H1 (cell line): ENCODE measurements around the gene RREB1. TPM values are rescaled to one million over a fixed set of nuclear protein-coding genes. Genes with fewer than 3 reads are reported as not detected.
A peak's percentile ranks its signal among the peaks of the same experiment; 100 is the strongest.

Experiments used
- CTCF ChIA-PET: fragments of 300-600 bp; sonication (Branson Sonifier 250); formaldehyde crosslinking; loops from one replicate; lab custom pipeline; 2021; ENCODE audit not compliant: partially characterized antibody; lab: Charles Lee
- POLR2A ChIA-PET: fragments of 300-600 bp; sonication (Branson Sonifier 250); formaldehyde crosslinking; loops from one replicate; lab custom pipeline; 2021; ENCODE audit warnings: inconsistent platforms; ENCODE audit not compliant: partially characterized antibody; lab: Charles Lee
- DNase-seq, 2 experiments: peaks; one replicate each; pipeline versions ENCODE4 v3.0.0 to v3.0.0-alpha.2; 2010 to 2022; ENCODE audit warnings: low spot score in 2 of 2, low read depth in 1 of 2, mixed read lengths in 1 of 2
- FAIRE-seq: peaks from 2 replicates; lab custom pipeline; 2011; peaks lifted over from hg19 to GRCh38; lab: Jason Lieb, UNC
- H2AFZ ChIP-seq: 2 replicates; pipeline ENCODE4 v1.8.1; 2012; ENCODE audit warnings: low read length, inconsistent platforms
- H2AK5ac ChIP-seq: 2 replicates; pipeline ENCODE4 v1.6.1; 2013; ENCODE audit warnings: low read depth, low read length
- H2BK120ac ChIP-seq: replicated peaks from 2 replicates; pipeline ENCODE3; 2013; ENCODE audit warnings: low read depth, low read length, inconsistent platforms
- H2BK12ac ChIP-seq: 2 replicates; pipeline ENCODE4 v1.6.1; 2013; ENCODE audit warnings: low read depth, low read length
- H2BK15ac ChIP-seq: 2 replicates; pipeline ENCODE4 v1.6.1; 2013; ENCODE audit warnings: low read length
- H2BK20ac ChIP-seq: 2 replicates; pipeline ENCODE4 v1.6.1; 2013; ENCODE audit warnings: low read length
- H2BK5ac ChIP-seq: 2 replicates; pipeline ENCODE4 v1.6.1; 2013; ENCODE audit warnings: low read depth, low read length
- H3K14ac ChIP-seq: 2 replicates; pipeline ENCODE4 v1.6.1; 2013; ENCODE audit warnings: inconsistent platforms; ENCODE audit not compliant: insufficient read length
- H3K18ac ChIP-seq: 2 replicates; pipeline ENCODE4 v1.6.1; 2013; ENCODE audit warnings: low read length; ENCODE audit errors: extremely low read depth
- H3K23ac ChIP-seq: 2 replicates; pipeline ENCODE4 v1.6.1; 2013; ENCODE audit warnings: inconsistent platforms; ENCODE audit not compliant: insufficient read length
- H3K23me2 ChIP-seq: 2 replicates; pipeline ENCODE4 v1.6.1; 2013; ENCODE audit warnings: low read depth, low read length
- H3K27ac ChIP-seq: 2 replicates; pipeline ENCODE4 v1.6.1; 2011; ENCODE audit warnings: low read depth, low read length, inconsistent platforms
- H3K27me3 ChIP-seq, 4 experiments: replicated peaks in 1 of 4; 1 replicate in 1 of 4; 2 replicates in 3 of 4; pipeline versions ENCODE4 v1.6.1 to v1.8.1; 2011 to 2013; ENCODE audit warnings: low read length in 3 of 4, mild to moderate bottlenecking in 3 of 4, inconsistent platforms in 2 of 4, mixed read lengths in 2 of 4, moderate library complexity in 1 of 4; ENCODE audit not compliant: control insufficient read depth in 3 of 4, insufficient read depth in 3 of 4; ENCODE audit errors: extremely low read depth in 1 of 4
- H3K36me3 ChIP-seq, 4 experiments: 2 replicates each; pipeline versions ENCODE4 v1.6.1 to v1.8.1; 2011 to 2013; ENCODE audit warnings: mild to moderate bottlenecking in 4 of 4, low read length in 3 of 4, moderate library complexity in 2 of 4, control low read depth in 1 of 4, inconsistent platforms in 1 of 4; ENCODE audit not compliant: insufficient read depth in 4 of 4, control insufficient read depth in 2 of 4
- H3K4ac ChIP-seq: replicated peaks from 2 replicates; pipeline ENCODE3; 2013; ENCODE audit warnings: low read length, low read depth, mixed read lengths, inconsistent platforms; ENCODE audit not compliant: insufficient read length
- H3K4me1 ChIP-seq, 4 experiments: replicated peaks in 1 of 4; 1 replicate in 1 of 4; 2 replicates in 3 of 4; pipeline versions ENCODE4 v1.6.1 to v1.8.1; 2011 to 2013; ENCODE audit warnings: low read length in 3 of 4, inconsistent platforms in 2 of 4, mixed read lengths in 1 of 4; ENCODE audit not compliant: insufficient read depth in 4 of 4, control insufficient read depth in 3 of 4
- H3K4me2 ChIP-seq, 2 experiments: 2 replicates each; pipeline versions ENCODE4 v1.6.1 to v1.8.1; 2011 to 2013; ENCODE audit warnings: low read depth in 2 of 2, low read length in 2 of 2, control low read depth in 1 of 2, inconsistent platforms in 1 of 2, mild to moderate bottlenecking in 1 of 2; ENCODE audit not compliant: insufficient read depth in 1 of 2
- H3K4me3 ChIP-seq, 4 experiments: fragments of 200-600, 300-600 bp in 1 of 4; sonication (generic), shearing (Covaris generic), sonication (Bioruptor Twin) in 1 of 4; 2 replicates each; pipeline versions ENCODE4 v1.5.1 to v1.8.1; 2011 to 2016; ENCODE audit warnings: low read length in 4 of 4, low read depth in 3 of 4, control low read depth in 2 of 4, inconsistent platforms in 2 of 4, mild to moderate bottlenecking in 2 of 4, mixed read lengths in 1 of 4, moderate library complexity in 1 of 4; ENCODE audit not compliant: insufficient read depth in 2 of 4; ENCODE audit errors: extremely low read depth in 1 of 4
- H3K56ac ChIP-seq: replicated peaks from 2 replicates; pipeline ENCODE3; 2013; ENCODE audit warnings: low read depth, mild to moderate bottlenecking, mixed read lengths, low read length, inconsistent platforms; ENCODE audit not compliant: insufficient read length
- H3K79me1 ChIP-seq: 2 replicates; pipeline ENCODE4 v1.6.1; 2013; ENCODE audit warnings: low read depth, low read length, control low read depth
- H3K79me2 ChIP-seq, 2 experiments: 2 replicates each; pipeline versions ENCODE4 v1.6.1 to v1.8.1; 2012 to 2013; ENCODE audit warnings: low read length in 2 of 2, mild to moderate bottlenecking in 2 of 2, inconsistent platforms in 1 of 2; ENCODE audit not compliant: insufficient read depth in 2 of 2, control insufficient read depth in 1 of 2
- H3K9ac ChIP-seq, 4 experiments: replicated peaks in 1 of 4; 1 replicate in 1 of 4; 2 replicates in 3 of 4; pipeline versions ENCODE4 v1.6.1 to v1.8.1; 2011 to 2013; ENCODE audit warnings: low read depth in 3 of 4, low read length in 3 of 4, control low read depth in 2 of 4, mild to moderate bottlenecking in 2 of 4, moderate library complexity in 2 of 4, inconsistent platforms in 1 of 4; ENCODE audit errors: extremely low read depth in 1 of 4
- H3K9me3 ChIP-seq, 2 experiments: 2 replicates each; pipeline versions ENCODE4 v1.6.1 to v1.8.1; 2012 to 2013; ENCODE audit warnings: mild to moderate bottlenecking in 2 of 2, moderate library complexity in 2 of 2, control low read depth in 1 of 2, inconsistent platforms in 1 of 2, low read depth in 1 of 2, low read length in 1 of 2, mixed read lengths in 1 of 2; ENCODE audit not compliant: insufficient read depth in 2 of 2
- H4K20me1 ChIP-seq, 2 experiments: replicated peaks in 1 of 2; 2 replicates each; pipeline versions ENCODE3 to v1.8.1; 2011 to 2013; ENCODE audit warnings: inconsistent platforms in 2 of 2, low read length in 2 of 2, mild to moderate bottlenecking in 1 of 2; ENCODE audit not compliant: insufficient read depth in 2 of 2, control insufficient read depth in 1 of 2
- H4K5ac ChIP-seq: 2 replicates; pipeline ENCODE4 v1.6.1; 2013; ENCODE audit warnings: low read length, low read depth, mixed read lengths, inconsistent platforms; ENCODE audit not compliant: insufficient read length
- H4K8ac ChIP-seq: 2 replicates; pipeline ENCODE4 v1.8.0; 2013; ENCODE audit warnings: mild to moderate bottlenecking, moderate library complexity, low read length, inconsistent platforms; ENCODE audit not compliant: insufficient read depth; ENCODE audit errors: extremely low read depth
- H4K91ac ChIP-seq: replicated peaks from 2 replicates; pipeline ENCODE3; 2013; ENCODE audit warnings: low read length, mixed read lengths, inconsistent platforms; ENCODE audit not compliant: insufficient read length
- HDAC2 ChIP-seq, 2 experiments: fragments of 300-600 bp in 1 of 2; sonication (generic) in 1 of 2; IDR thresholded peaks; 2 replicates each; pipeline ENCODE4 v1.6.1; 2011 to 2012; ENCODE audit warnings: low read depth in 2 of 2, low read length in 2 of 2, mild to moderate bottlenecking in 2 of 2, moderate library complexity in 2 of 2, borderline replicate concordance in 1 of 2, inconsistent platforms in 1 of 2
- POLR2A ChIP-seq, 2 experiments: IDR thresholded peaks; 1 replicate in 1 of 2; 2 replicates in 1 of 2; pipeline ENCODE4 v1.6.1; 2011; ENCODE audit warnings: low read depth in 2 of 2, low read length in 2 of 2, mild to moderate bottlenecking in 2 of 2; ENCODE audit errors: control extremely low read depth in 1 of 2
- SP4 ChIP-seq: IDR thresholded peaks from 2 replicates; pipeline ENCODE4 v1.6.1; 2012; ENCODE audit warnings: low read length, inconsistent platforms
- TAF7 ChIP-seq: optimal IDR thresholded peaks from 2 replicates; pipeline ENCODE3; 2011; ENCODE audit warnings: low read depth, mild to moderate bottlenecking, inconsistent platforms, low read length, moderate library complexity, borderline replicate concordance
- YY1 ChIP-seq: IDR thresholded peaks from 2 replicates; pipeline ENCODE4 v1.6.1; 2011; ENCODE audit warnings: low read depth, mild to moderate bottlenecking, low read length
- WGBS, 2 experiments: shearing (Covaris generic) in 1 of 2; methylation state at CpG; one replicate each; pipeline versions ENCODE4 v1.1.6 to v1.1.7; 2013 to 2015; ENCODE audit warnings: low lambda C conversion rate in 2 of 2, mixed read lengths in 2 of 2, inconsistent platforms in 1 of 2, low coverage in 1 of 2, missing lambda C conversion rate in 1 of 2; ENCODE audit not compliant: insufficient replicate concordance in 2 of 2, insufficient coverage in 1 of 2, insufficient read length in 1 of 2; ENCODE audit errors: extremely low coverage in 1 of 2, missing lambda C conversion rate in 1 of 2; 5-methylcytosine and 5-hydroxymethylcytosine counted together
- polyA plus RNA-seq, 7 experiments: library from polyadenylated mRNA; depleted of rRNA in 3 of 7; stranded (reverse) in 5 of 7; unstranded in 2 of 7; fragments of >200 nt in 5 of 7; fragments of 200-250 nt in 2 of 7; gene quantifications; 1 replicate in 5 of 7; 2 replicates in 1 of 7; 4 replicates in 1 of 7; pipeline versions ENCODE4 v1.2.1 to v1.2.3, GENCODE V29; 2011 to 2013; ENCODE audit warnings: missing spikeins in 2 of 7, mixed read lengths in 2 of 7
- total RNA-seq: library from RNA; stranded (reverse); fragmentation: NEBNext Ultra II Directional; extraction: Animal tissue kit (Norgen Biotek cat#: 25700); gene quantifications from 2 replicates; pipeline ENCODE4 v1.2.1, GENCODE V29; 2021

The RREB1 gene
- total and polyA plus RNA-seq, 2 of the 8 experiments (the other 6 are each of a cell fraction or from before 2014, with no cell fraction given) = 3.9 to 34.7 TPM

DNA sequence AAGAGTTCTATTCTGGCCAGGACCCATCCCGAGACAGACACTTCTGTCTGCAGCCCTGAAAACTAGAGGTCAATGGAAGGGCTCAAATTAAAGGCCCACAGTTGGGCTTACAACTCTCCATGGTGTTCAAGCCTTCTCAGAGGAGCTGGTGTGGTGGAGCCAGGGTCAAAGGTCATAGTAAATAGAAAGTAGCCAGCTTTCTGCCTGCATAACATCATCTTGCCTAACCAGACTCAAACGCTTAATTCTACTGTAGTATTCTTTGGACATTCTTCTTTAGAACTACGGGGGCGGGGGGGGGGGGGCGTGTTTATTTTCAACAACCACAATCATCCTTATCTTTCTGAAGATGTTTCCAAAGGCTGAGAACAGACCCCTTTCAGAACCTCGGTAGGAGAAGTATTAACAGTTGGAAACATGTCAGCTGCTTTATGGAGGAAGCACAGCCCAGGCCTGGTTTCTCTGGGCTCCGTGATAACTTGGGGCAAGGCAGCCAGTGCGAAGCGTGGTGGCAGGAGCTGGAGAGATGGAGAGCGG is 1.5 kb upstream of the RREB1 start:
- no peak for TF ChIP-seq POLR2A (IDR thresholded peaks at IDR 0.05; ENCODE audit: control extremely low read depth in 1 of 2, low read depth in 2 of 2, low read length in 2 of 2)
- TF ChIP-seq SP4 = no peak
- no peak for TF ChIP-seq YY1
- no peak for TF ChIP-seq TAF7
- TF ChIP-seq HDAC2 (IDR thresholded peaks at IDR 0.05; ENCODE audit: borderline replicate concordance in 1 of 2, low read depth in 2 of 2, low read length in 2 of 2) = no peak
- Histone ChIP-seq H3K4me2 (peak overlapping the region; percentile 73 to 96), H3K4me3 (peak overlapping the region; percentile 88 to 100 (median 96)), H3K36me3 (no peaks in the 10 kb centered on the region), H4K5ac (peak overlapping the region; percentile 18), H2BK5ac (0 out of 2 replicates have a peak overlapping the region, but pooled peaks have one; percentile 20), H3K4ac (peak overlapping the region; percentile 10), H4K8ac (peak overlapping the region; percentile 66; the same call in 1 of the 2 replicates), H3K9me3 (no peaks in the 10 kb centered on the region), H3K18ac (0 out of 2 replicates have a peak overlapping the region, but pooled peaks have one; percentile 2), H3K23ac (no peak overlapping the region), H2BK15ac (no peak overlapping the region), H3K23me2 (peaks cover 11% of the 10 kb centered on the region; the same call in 1 of the 2 replicates), H4K20me1 (peaks cover 6 to 10% of the 10 kb centered on the region in 2 experiments), H2BK20ac (no peak overlapping the region), H3K14ac (no peak overlapping the region), H2BK12ac (peak overlapping the region; percentile 23; the same call in 1 of the 2 replicates), H3K4me1 (peaks cover 2 to 10% (median 4%) of the 10 kb centered on the region in 4 experiments; a peak in 6 of 7 replicates), H3K27ac (no peak overlapping the region), H3K56ac (no peak overlapping the region), H3K9ac (no peak overlapping the region), H3K27me3 (peaks cover 0 to 25% (median 12%) of the 10 kb centered on the region in 4 experiments; a peak in 6 of 7 replicates), H2AFZ (peak overlapping the region; percentile 93), H3K79me2 (peaks cover 5 to 19% of the 10 kb centered on the region in 2 experiments; a peak in 3 of 4 replicates), H3K79me1 (no peaks in the 10 kb centered on the region), H2AK5ac (no peak overlapping the region), H4K91ac (peak overlapping the region; percentile 88), H2BK120ac (no peak overlapping the region)
- DNase-seq (no peak), FAIRE-seq (no peak)
- CTCF ChIA-PET = interaction anchor here (0.6 to 1.2 kb wide), 8 partner anchors 10 to 432 kb away, joined by 3 to 6 read pairs (median 4); no protein-coding TSS in a partner anchor
- WGBS, 2 experiments = 42% methylated on average over 10 of the region's 10 CpGs; no CpG with 5 or more reads in 1 of the 2 experiments
- POLR2A ChIA-PET = interaction anchor here (0.6 to 2.3 kb wide), 8 partner anchors 12 to 164 kb away, joined by 3 to 11 read pairs (median 4); no protein-coding TSS in a partner anchor
